ENCODE results near the gene NAV2.

The NAV2 gene

DNA sequence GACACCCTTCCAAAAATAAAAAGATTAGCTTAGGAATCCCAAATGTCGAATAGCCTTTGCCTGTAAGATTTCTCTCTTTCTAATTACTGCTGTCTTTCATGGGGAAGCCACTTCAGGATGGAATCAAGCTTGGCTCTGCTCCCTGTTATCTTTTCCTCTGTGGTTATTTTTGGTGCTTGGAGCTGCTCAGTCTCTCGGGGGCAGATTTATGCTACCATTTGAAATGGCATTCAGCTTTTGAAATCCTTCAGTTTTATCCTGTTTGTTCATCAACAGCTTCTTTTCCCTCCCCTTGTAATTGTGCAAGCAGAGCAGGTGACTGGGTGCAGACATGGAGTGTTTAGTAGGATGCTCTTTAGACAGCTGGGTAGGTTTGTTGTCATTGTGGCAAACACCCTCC, 336.6 kb downstream of the NAV2 start:
- no peaks in the 10 kb centered on the region for H3K27me3 Mint-ChIP-seq (ENCODE audit: low read depth, poor library complexity)
- H3K9me3 Mint-ChIP-seq = no peaks in the 10 kb centered on the region
- DNase-seq = no peak
- no peak overlapping the region for H3K4me3 Mint-ChIP-seq
- H3K27ac Mint-ChIP-seq = peak overlapping the region; percentile 92
- no peak for TF ChIP-seq CTCF (IDR thresholded peaks at IDR 0.05)
- peaks cover 72% of the 10 kb centered on the region for H3K4me1 Mint-ChIP-seq
- peaks cover 82% of the 10 kb centered on the region for H3K36me3 Mint-ChIP-seq (ENCODE audit: low read depth)

DNA sequence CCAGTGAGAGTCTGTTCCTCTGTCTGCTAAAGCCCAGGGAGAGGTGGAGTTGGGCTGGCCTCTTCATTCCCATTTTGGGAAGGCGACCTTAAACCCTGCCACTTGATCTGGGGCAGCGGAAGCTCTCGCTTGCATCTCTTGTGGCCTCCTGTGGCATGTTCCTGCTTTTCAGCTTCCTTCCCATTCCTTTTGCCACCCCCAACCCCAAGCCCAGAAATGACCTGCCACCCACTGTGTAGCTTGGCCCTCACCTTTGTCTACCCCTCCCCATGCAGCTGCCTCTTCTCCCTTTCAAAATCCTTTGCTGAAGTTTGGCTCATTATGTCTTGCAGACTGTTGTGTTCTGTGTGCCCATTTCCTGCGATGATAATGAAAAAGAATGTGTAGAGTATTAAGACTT, 337.4 kb downstream of the NAV2 start:
- H3K4me1 Mint-ChIP-seq = peaks cover 65% of the 10 kb centered on the region
- TF ChIP-seq CTCF (IDR thresholded peaks at IDR 0.05) = no peak
- H3K9me3 Mint-ChIP-seq = no peaks in the 10 kb centered on the region
- no peak overlapping the region for H3K27ac Mint-ChIP-seq
- DNase-seq = no peak
- H3K36me3 Mint-ChIP-seq (ENCODE audit: low read depth) = peaks cover 80% of the 10 kb centered on the region
- H3K27me3 Mint-ChIP-seq (ENCODE audit: low read depth, poor library complexity) = no peaks in the 10 kb centered on the region
- H3K4me3 Mint-ChIP-seq = no peak overlapping the region

DNA sequence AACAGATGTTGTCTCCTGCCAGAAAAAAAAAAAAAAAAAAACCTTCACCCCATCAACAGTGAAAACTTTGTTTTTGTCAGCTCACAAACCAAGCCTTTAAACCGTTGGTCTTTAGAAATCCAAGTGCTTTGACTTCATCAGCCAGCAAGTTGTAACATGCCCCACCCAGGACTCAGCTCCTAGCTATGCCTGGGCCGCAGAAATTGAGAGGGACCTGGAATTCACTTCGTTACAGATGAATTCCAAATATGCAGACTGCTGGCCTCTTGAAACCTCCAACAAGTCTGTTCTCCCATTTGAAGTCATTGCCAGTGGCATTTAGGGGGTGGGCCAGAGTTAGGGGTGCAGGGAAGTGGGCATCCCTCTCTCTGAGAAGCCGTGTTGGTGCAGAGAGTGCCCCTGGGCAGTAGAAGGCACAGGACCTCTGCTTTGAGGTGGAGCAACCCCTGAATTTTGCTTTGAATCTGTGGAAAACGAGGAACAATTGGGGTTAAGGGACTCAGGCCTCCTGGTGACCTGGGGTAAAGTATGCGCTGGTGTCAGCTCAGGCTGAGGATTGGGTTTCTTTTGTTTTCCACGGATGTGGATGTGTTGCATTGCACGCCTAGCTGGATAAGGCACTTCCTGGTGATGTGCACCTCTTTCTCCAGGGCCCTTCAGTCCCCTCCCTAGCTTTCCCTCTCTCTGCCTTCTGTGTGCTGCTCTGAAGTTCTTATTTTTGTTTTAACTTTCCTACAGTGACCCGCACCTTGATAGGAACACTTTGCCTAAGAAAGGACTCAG, 338.1 kb downstream of the NAV2 start:
- DNase-seq = no peak
- Mint-ChIP-seq H3K27me3 (ENCODE audit: low read depth, poor library complexity) (no peaks in the 10 kb centered on the region), H3K9me3 (no peaks in the 10 kb centered on the region), H3K36me3 (ENCODE audit: low read depth) (peaks cover 83% of the 10 kb centered on the region), H3K4me3 (peak overlapping the region; percentile 21), H3K4me1 (peaks cover 72% of the 10 kb centered on the region), H3K27ac (peak overlapping the region; percentile 64)
- TF ChIP-seq CTCF (IDR thresholded peaks at IDR 0.05) = no peak

DNA sequence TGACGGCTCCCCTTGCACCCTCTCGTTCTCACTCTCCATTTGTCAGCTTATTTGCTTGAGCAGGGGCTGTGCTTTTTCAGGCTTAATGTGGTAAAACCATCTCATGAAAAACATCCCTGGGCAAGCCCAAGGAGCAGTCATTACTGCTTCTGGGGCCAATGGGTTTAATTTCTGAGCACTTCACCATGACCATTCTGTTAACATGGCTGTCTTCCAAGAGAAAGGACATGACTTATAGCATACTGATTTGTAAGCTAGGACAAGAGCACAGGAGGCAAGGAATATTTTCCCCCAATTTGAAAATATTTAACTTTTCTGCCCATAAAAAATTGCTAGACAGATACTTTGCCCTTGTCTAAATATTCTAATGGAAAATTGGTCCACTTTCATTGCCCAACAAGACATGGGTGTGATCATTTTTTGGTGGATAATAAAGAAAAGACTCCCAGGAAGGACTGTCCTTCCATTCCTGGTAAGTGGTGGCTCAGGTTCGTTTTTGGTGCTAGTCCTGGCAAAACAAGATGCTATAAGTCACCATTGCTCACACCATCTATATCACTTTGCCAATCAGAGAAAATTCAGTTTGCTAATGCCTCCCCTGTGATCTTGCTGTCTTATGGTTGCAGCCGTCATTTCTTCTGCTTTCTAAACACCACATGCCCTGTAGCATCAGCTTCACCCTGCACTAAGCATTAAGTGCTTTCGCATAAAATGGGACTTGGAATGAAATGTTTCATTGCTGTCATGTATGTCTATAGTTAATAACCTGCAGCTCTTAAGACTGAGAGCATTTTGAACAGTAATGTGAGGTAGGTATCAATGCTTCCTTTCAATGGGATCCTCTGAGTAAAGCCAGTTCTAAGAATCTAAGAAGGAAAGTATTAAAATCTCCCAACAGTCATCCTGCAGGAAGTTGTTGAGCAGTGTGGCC, 339.1 kb downstream of the NAV2 start:
- peaks cover 77% of the 10 kb centered on the region for H3K4me1 Mint-ChIP-seq
- no peak for TF ChIP-seq CTCF (IDR thresholded peaks at IDR 0.05)
- no peaks in the 10 kb centered on the region for H3K27me3 Mint-ChIP-seq (ENCODE audit: low read depth, poor library complexity)
- H3K36me3 Mint-ChIP-seq (ENCODE audit: low read depth) = peaks cover 87% of the 10 kb centered on the region
- no peaks in the 10 kb centered on the region for H3K9me3 Mint-ChIP-seq
- DNase-seq = no peak
- peak overlapping the region; percentile 64 for H3K27ac Mint-ChIP-seq
- peak overlapping the region; percentile 21 for H3K4me3 Mint-ChIP-seq

DNA sequence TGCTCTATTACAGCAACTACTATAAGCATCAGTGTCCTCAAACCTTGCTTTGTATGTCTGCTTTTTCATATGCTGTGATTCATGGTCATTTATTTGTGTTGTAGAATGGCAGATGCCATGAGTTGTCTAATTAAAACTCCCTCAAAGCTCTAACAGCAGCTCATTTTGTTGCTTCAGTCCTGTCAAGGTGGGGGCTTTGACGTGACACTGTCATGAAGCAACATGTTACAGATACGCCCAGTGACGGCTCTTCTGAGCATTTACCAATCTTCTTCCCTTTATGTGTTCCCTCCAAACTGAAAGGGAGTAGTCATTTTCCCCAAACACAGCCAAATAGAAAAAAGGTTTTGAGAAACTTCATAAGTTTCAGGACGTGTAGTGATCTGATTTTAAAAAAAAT, 340.9 kb downstream of the NAV2 start:
- H3K27ac Mint-ChIP-seq = no peak overlapping the region
- H3K36me3 Mint-ChIP-seq (ENCODE audit: low read depth) = peaks cover 80% of the 10 kb centered on the region
- DNase-seq = no peak
- no peak overlapping the region for H3K4me3 Mint-ChIP-seq
- no peaks in the 10 kb centered on the region for H3K27me3 Mint-ChIP-seq (ENCODE audit: low read depth, poor library complexity)
- no peaks in the 10 kb centered on the region for H3K9me3 Mint-ChIP-seq
- H3K4me1 Mint-ChIP-seq = peaks cover 76% of the 10 kb centered on the region
- no peak for TF ChIP-seq CTCF (IDR thresholded peaks at IDR 0.05)
